AG09319 (cell line): Measurements from ENCODE around the gene PTPRJ.

Experiments used
- DNase-seq: peaks from one replicate; pipeline ENCODE4 v3.0.0-alpha.2; 2010; ENCODE audit warnings: low read depth; ENCODE audit errors: extremely low read depth
- CTCF ChIP-seq: IDR thresholded peaks from 2 replicates; pipeline ENCODE4 v1.5.1; 2011; ENCODE audit warnings: low read depth, mild to moderate bottlenecking, inconsistent platforms, low read length, moderate library complexity

PTPRJ gene

GRCh38 chr11:48005831-48006270 lies 25.5 kb downstream of the PTPRJ start:
- no peak for TF ChIP-seq CTCF
- no peak for DNase-seq

GRCh38 chr11:48006301-48006992 lies 26.1 kb downstream of the PTPRJ start:
- no peak for DNase-seq
- TF ChIP-seq CTCF = no peak

- no peak for TF ChIP-seq CTCF
- no peak for DNase-seq
Measured at GRCh38 chr11:48007677-48008076, 27.3 kb downstream of the PTPRJ start.

GRCh38 chr11:48008951-48009270 lies 28.6 kb downstream of the PTPRJ start:
- no peak for DNase-seq
- no peak for TF ChIP-seq CTCF

GRCh38 chr11:48011102-48011797 lies 30.9 kb downstream of the PTPRJ start:
- DNase-seq = no peak
- no peak for TF ChIP-seq CTCF

GRCh38 chr11:48011798-48012391 lies 31.5 kb downstream of the PTPRJ start:
- TF ChIP-seq CTCF = no peak
- DNase-seq = no peak

- no peak for TF ChIP-seq CTCF
- DNase-seq = no peak
Measured at GRCh38 chr11:48013269-48013901, 33.0 kb downstream of the PTPRJ start.
